HG03095 (cell line): ENCODE measurements around the gene MICU2.
"Not testable (repeated sequence)": the region's sequence is repeated elsewhere in the genome, so short reads cannot be mapped to it uniquely, and the experiment has no call there.

Experiments
- ATAC-seq: cut with Tn5 transposase; IDR thresholded peaks from one replicate; pipeline ENCODE4 v1.9.1; 2021; ENCODE audit warnings: moderate library complexity; ENCODE audit not compliant: unreplicated experiment

MICU2 gene

GRCh38 chr13:21594715-21595545 lies 9.0 kb downstream of the MICU2 start:
- ATAC-seq = peak; percentile 45

- not testable (repeated sequence) for ATAC-seq
These were observed 13.1 kb downstream of the MICU2 start for GRCh38 chr13:21590665-21591456.

- no peak for ATAC-seq
These were observed 13.7 kb downstream of the MICU2 start for GRCh38 chr13:21590231-21590630.

- ATAC-seq = not testable (repeated sequence)
These were observed 14.5 kb downstream of the MICU2 start for GRCh38 chr13:21589510-21589909.

- not testable (repeated sequence) for ATAC-seq
These were observed 15.6 kb downstream of the MICU2 start for GRCh38 chr13:21588411-21588810.

- ATAC-seq = no peak
These were observed 18.9 kb downstream of the MICU2 start for GRCh38 chr13:21584973-21585592.

- ATAC-seq = no peak
These were observed 20.5 kb downstream of the MICU2 start for GRCh38 chr13:21583478-21583877.

- ATAC-seq = no peak
These were observed 23.2 kb downstream of the MICU2 start for GRCh38 chr13:21580736-21581135.

- no peak for ATAC-seq
These were observed 24.1 kb downstream of the MICU2 start for GRCh38 chr13:21579754-21580316.

- ATAC-seq = no peak
These were observed 25.2 kb downstream of the MICU2 start for GRCh38 chr13:21578748-21579147.

- ATAC-seq = no peak
These were observed 27.5 kb downstream of the MICU2 start for GRCh38 chr13:21576426-21576825.

- ATAC-seq = no peak
These were observed 29.9 kb downstream of the MICU2 start for GRCh38 chr13:21573920-21574712.

- no peak for ATAC-seq
These were observed 34.3 kb downstream of the MICU2 start for GRCh38 chr13:21569686-21570085.

GRCh38 chr13:21568854-21569253 lies 35.1 kb downstream of the MICU2 start:
- ATAC-seq = no peak

- no peak for ATAC-seq
These were observed 36.3 kb downstream of the MICU2 start for GRCh38 chr13:21567714-21568113.

GRCh38 chr13:21557995-21558394 lies 46.0 kb downstream of the MICU2 start:
- no peak for ATAC-seq

GRCh38 chr13:21556051-21556450 lies 47.9 kb downstream of the MICU2 start:
- ATAC-seq = no peak

- ATAC-seq = not testable (repeated sequence)
These were observed 50.7 kb downstream of the MICU2 start for GRCh38 chr13:21553261-21553660.

GRCh38 chr13:21550918-21551317 lies 53.1 kb downstream of the MICU2 start:
- ATAC-seq = no peak

- ATAC-seq = no peak
These were observed 54.3 kb downstream of the MICU2 start for GRCh38 chr13:21549633-21550032.
